Large intestine (tissue), 3 donors: ENCODE data around the gene SOCS2. TPM values are rescaled to one million over a fixed set of nuclear protein-coding genes. Genes with fewer than 3 reads are reported as not detected.

ENCODE experiments used
- DNase-seq, 2 donors: peaks; one replicate each; pipeline versions ENCODE4 v3.0.0 to v3.0.0-alpha.2; 2013
- H3K27ac ChIP-seq: one replicate; pipeline ENCODE4 v1.5.1; 2013; ENCODE audit warnings: low read length
- H3K27me3 ChIP-seq: 2 replicates; pipeline ENCODE4 v1.6.1; 2013; ENCODE audit warnings: low read length; ENCODE audit not compliant: control insufficient read depth, insufficient read depth
- H3K36me3 ChIP-seq: 2 replicates; pipeline ENCODE4 v1.6.1; 2013; ENCODE audit warnings: low read length; ENCODE audit not compliant: control insufficient read depth, insufficient read depth
- H3K4me1 ChIP-seq: one replicate; pipeline ENCODE4 v1.6.1; 2013; ENCODE audit warnings: low read length; ENCODE audit not compliant: control insufficient read depth, insufficient read depth
- H3K4me3 ChIP-seq: one replicate; pipeline ENCODE4 v1.5.1; 2013; ENCODE audit warnings: low read length
- H3K9me3 ChIP-seq: one replicate; pipeline ENCODE4 v1.6.1; 2013; ENCODE audit warnings: mild to moderate bottlenecking, low read depth, low read length, moderate library complexity; ENCODE audit not compliant: control insufficient read depth
- WGBS: methylation state at CpG from one replicate; pipeline ENCODE4 v1.1.5; 2013; ENCODE audit warnings: low lambda C conversion rate; ENCODE audit not compliant: insufficient coverage; 5-methylcytosine and 5-hydroxymethylcytosine counted together
- polyA plus RNA-seq: library from polyadenylated mRNA; unstranded; fragments of 120-200 nt; gene quantifications from one replicate; pipeline ENCODE4 v1.2.1, GENCODE V29; 2013

Gene SOCS2
- polyA plus RNA-seq, 1 donor: 32.2 TPM

DNA sequence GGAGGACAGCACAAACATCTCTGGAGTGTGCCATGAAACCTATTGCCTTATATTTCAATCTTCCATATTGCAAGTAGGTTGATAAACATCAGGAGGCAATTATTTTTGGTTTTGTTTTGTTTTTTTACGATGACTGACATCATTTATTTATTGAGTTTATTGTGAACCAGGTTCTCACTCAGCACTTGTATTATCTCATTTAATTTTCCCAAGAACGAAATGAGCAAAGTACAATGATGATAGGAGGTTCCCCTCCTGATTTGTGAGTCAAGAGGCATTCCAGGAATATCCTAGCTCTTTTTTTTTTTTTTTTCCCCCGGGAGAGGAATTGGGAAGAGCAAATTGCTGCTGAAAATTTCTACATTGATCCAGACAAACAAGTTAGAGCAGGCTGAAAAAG lies 4.7 kb downstream of the SOCS2 start:
- no peak for DNase-seq
- peaks cover 7% of the 10 kb centered on the region for H3K4me1 ChIP-seq
- H3K4me3 ChIP-seq: no peak overlapping the region
- H3K36me3 ChIP-seq: peaks cover 35% of the 10 kb centered on the region
- H3K9me3 ChIP-seq: no peaks in the 10 kb centered on the region
- H3K27ac ChIP-seq: no peak overlapping the region
- 64% methylated on average over 2 of the region's 3 CpGs for WGBS
- H3K27me3 ChIP-seq: no peaks in the 10 kb centered on the region

DNA sequence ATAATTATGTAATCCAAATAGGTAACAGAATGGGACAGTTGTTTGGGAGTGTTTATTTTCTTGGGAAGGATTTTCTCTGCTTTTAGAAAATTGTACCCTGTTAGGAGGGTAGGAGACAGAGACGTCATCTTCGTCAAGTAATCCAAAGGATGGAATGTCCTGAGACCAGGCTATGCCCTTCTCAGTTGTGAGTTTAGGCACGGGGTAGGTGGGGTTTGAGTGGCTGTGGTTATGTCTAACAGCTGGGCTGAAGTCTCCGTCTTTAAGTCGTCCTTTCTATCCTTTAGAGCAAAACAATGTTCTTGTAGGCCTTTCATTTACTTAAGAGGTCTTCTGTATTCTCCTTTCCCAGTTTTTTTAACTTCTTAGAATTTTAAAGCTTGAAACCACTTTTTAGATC lies 5.7 kb downstream of the SOCS2 start:
- Histone ChIP-seq H3K27ac (no peak overlapping the region), H3K4me3 (no peak overlapping the region), H3K27me3 (no peaks in the 10 kb centered on the region), H3K9me3 (no peaks in the 10 kb centered on the region), H3K36me3 (peaks cover 40% of the 10 kb centered on the region), H3K4me1 (peaks cover 7% of the 10 kb centered on the region)
- DNase-seq: no peak
- whole genome bisulfite sequencing: 100% methylated on average over 2 of the region's 5 CpGs

DNA sequence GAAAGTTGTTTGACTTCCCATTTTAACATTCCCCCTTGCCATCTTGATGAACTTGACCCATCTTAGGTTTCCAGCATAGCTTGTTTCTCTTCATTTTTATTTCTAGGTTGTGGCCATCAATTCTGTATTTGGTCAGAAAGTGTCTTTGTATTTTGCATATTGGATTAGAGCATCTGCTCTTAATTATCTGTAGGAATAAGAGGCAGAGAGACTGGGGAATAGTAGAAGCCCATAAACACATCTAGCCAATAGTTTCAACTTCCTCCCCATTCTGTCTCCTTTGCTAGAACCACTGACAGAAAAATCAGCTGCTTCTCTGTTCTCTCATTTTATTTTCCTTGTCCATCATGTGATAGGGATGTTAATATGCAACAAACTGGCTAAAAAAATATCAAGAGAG lies 8.2 kb downstream of the SOCS2 start:
- Histone ChIP-seq H3K9me3 (no peaks in the 10 kb centered on the region), H3K27me3 (no peaks in the 10 kb centered on the region), H3K27ac (no peak overlapping the region), H3K4me1 (no peaks in the 10 kb centered on the region), H3K4me3 (no peak overlapping the region), H3K36me3 (peaks cover 33% of the 10 kb centered on the region)
- no peak for DNase-seq

DNA sequence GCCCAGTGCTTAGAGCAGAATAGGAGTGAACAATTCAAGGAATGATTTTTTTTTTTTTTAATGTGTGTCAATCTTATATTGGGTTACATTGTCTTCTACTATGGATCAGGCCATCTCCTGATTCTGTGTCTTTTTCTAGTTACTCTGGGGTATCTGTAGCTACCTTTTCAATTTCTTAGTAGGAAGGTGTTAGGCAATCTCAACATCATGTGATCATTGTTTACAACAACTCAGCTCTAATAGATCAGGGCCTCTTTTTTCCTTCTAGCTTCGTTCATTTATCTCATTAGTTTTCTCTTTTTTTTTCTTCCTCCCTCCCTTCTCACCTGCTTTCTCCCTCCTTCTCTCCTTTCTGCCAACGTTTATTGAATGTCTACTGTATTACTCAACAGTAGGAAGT lies 8.9 kb downstream of the SOCS2 start:
- Histone ChIP-seq H3K27ac (no peak overlapping the region), H3K36me3 (peaks cover 31% of the 10 kb centered on the region), H3K9me3 (no peaks in the 10 kb centered on the region), H3K27me3 (no peaks in the 10 kb centered on the region), H3K4me3 (no peak overlapping the region), H3K4me1 (no peaks in the 10 kb centered on the region)
- no peak for DNase-seq
- WGBS: 55% methylated on average over 2 of the region's 2 CpGs

DNA sequence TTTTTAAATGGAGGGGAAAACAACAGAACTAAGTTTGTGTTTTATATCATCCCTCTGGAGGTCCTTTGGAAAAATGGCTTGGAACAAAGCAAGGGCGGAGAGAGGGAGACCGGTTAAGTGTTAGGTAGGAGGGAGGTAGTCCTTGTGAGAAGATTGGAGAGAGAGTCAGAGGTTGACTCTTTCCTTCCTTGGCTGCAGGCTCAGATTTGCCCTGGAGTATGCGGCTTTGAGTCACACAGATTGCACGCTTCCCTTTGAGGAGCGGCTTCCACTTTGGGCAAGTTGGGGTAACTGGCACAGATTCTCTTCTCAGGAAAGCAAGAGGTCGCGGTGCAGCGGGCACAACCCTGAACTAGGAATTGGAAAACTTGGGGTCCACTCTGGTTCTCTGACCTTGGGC lies 9.9 kb downstream of the SOCS2 start:
- no peak for DNase-seq
- no CpG with 5 or more reads among the region's 8 CpGs for WGBS
- Histone ChIP-seq H3K9me3 (no peaks in the 10 kb centered on the region), H3K4me3 (no peak overlapping the region), H3K36me3 (peaks cover 27% of the 10 kb centered on the region), H3K4me1 (no peaks in the 10 kb centered on the region), H3K27ac (no peak overlapping the region), H3K27me3 (no peaks in the 10 kb centered on the region)

DNA sequence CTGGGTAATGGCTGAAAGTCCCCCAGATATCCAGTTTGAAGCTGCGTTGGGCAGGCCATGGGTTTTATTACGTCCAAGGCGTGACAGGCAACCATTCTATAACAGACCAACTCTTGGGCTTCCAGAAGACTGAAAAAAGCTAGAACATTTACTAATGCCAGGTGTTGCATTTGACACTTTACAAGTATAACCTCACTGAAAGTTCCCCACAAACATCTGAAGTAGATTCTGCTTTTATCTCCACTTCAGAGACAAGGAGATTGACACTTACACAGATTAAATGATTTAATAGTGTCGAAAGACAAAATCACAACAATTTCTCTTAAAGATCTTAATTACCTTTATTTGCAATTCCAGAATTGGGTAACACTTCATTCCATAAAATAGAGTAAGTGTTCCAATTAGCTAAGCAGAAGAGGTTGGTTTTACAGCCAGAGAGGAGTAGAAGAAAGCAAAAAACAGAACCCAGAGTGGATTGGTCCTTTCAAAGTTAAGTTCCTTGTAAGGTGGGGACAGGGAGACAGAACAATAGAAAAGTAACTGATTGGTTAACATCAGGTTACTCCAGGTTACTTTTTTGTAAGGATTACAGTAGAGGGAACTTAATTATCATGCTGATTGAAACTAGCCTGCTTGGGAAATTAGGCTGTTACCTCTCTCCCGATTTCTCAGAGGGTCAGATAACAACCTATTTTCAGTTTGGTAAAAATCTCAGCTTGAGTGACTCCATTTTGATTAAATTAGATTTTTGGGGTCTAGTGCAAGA lies 11.3 kb downstream of the SOCS2 start:
- Histone ChIP-seq H3K36me3 (peaks cover 20% of the 10 kb centered on the region), H3K9me3 (no peaks in the 10 kb centered on the region), H3K4me1 (no peaks in the 10 kb centered on the region), H3K27me3 (no peaks in the 10 kb centered on the region), H3K4me3 (no peak overlapping the region), H3K27ac (no peak overlapping the region)
- WGBS: no CpG with 5 or more reads among the region's 5 CpGs
- DNase-seq: no peak

DNA sequence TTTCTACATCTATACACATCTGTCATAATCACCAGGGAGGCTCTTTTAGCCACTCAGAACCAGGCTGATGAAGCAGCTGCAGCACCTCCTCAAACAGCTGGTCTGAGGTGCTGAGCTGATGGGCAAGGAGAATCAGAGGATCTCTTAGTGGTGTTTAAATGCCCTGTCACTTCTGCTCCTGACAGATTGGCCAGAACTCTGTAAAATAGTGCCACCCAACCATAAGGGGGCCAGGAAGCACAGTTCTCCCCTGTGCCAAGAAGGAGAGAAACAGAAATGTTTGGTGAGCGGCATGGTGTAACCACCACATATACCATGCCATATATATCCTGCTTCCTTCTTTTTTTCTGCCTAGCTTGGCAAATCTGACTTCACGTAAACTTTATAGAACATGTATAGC lies 12.8 kb downstream of the SOCS2 start:
- H3K9me3 ChIP-seq: no peaks in the 10 kb centered on the region
- 86% methylated on average over 1 of the region's 2 CpGs for WGBS
- H3K4me1 ChIP-seq: no peaks in the 10 kb centered on the region
- H3K4me3 ChIP-seq: no peak overlapping the region
- H3K27ac ChIP-seq: no peak overlapping the region
- no peaks in the 10 kb centered on the region for H3K27me3 ChIP-seq
- peaks cover 12% of the 10 kb centered on the region for H3K36me3 ChIP-seq
- DNase-seq: no peak

DNA sequence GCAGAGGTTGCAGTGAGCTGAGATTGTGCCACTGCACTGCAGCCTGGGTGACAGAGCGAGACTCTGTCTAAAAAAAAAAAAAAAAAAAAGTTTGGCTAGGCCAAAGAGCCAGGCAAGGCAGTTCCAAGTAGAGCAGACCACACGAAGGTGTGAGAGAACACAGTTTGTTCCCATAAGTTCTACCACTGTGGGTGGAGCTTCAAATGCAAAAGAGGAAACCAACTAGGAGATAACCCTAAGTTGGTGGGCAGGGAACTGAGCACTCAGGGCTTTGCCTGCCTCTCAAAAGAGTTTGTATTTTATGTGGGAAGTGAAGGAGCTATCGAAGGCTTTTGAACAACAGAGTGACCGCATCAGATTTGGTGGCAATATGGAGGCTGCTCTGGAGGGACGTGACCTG lies 15.1 kb downstream of the SOCS2 start:
- no peak for DNase-seq
- peaks cover 2% of the 10 kb centered on the region for H3K9me3 ChIP-seq
- whole genome bisulfite sequencing: 100% methylated on average over 1 of the region's 5 CpGs
- H3K27ac ChIP-seq: no peak overlapping the region
- no peak overlapping the region for H3K4me3 ChIP-seq
- H3K36me3 ChIP-seq: peaks cover 5% of the 10 kb centered on the region
- no peaks in the 10 kb centered on the region for H3K4me1 ChIP-seq
- peaks cover 4% of the 10 kb centered on the region for H3K27me3 ChIP-seq

DNA sequence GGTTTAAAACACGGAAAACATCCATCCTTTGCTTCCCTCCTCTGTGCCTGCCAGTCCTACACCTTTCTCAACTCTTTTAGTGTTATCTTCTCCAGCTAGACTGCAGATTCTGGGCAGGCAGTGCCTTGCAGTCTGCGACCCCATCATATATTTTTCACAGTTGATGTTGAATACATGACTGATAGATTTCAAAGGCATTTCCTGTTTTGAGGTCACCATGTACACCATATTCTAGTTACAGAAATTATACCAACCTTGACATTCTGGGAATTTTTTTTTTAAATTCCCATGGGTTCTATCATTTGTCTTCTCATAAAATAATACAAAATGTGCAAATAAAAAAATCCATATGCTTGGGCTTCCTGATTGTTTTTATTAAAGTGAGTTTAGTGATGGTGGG lies 16.6 kb downstream of the SOCS2 start:
- WGBS: 83% methylated on average over 1 of the region's 2 CpGs
- Histone ChIP-seq H3K36me3 (peaks cover 3% of the 10 kb centered on the region), H3K4me3 (no peak overlapping the region), H3K27ac (no peak overlapping the region), H3K9me3 (peaks cover 2% of the 10 kb centered on the region), H3K4me1 (no peaks in the 10 kb centered on the region), H3K27me3 (peaks cover 7% of the 10 kb centered on the region)
- DNase-seq: no peak

DNA sequence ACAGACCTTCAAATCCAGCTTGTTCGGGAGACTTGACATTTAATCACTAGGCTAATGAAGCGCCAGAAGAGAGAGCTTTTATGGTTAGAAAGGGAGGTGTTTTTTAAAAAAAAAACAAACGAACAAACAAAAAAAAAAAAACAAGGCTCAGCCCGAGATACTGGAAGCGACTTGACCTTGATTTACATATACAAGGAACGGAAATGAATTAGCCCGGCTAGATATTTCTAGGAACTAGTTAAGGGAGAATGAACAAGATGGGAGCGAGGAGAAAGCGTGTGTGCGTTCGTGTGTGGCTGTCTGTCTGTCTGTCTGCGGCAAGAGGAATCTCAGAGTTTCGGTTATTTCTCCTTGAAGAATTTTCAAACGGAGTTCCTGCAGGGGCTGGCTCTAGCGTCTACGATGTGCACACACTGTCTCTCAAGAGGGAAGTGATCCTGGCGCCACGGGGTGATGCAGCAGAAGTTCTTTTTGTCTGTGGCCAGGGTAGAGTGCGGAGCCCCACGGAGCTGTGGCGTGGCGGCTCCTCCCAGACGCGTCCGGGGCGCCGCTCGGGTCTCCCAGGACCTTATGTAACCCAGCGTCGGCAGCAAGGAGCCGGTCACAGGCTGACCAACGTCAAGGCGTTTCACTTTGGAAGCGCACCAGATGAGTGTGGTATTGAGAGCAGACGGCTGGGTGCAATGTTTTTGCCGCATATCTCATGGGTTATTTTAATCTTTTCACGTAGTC lies 18.8 kb downstream of the SOCS2 start:
- Histone ChIP-seq H3K9me3 (peaks cover 2% of the 10 kb centered on the region), H3K36me3 (no peaks in the 10 kb centered on the region), H3K27me3 (peaks cover 7% of the 10 kb centered on the region), H3K4me1 (no peaks in the 10 kb centered on the region), H3K4me3 (peak overlapping the region; percentile 58), H3K27ac (peak overlapping the region; percentile 39)
- DNase-seq: peak; percentile 28 to 73
- 22% methylated on average over 4 of the region's 37 CpGs for WGBS
